ENCODE data around the gene PMFBP1. TPM values are rescaled to one million over a fixed set of nuclear protein-coding genes. Genes with fewer than 3 reads are reported as not detected.

The PMFBP1 gene
- total RNA-seq, 1 donor from 2014 or later: 1.2 TPM

DNA sequence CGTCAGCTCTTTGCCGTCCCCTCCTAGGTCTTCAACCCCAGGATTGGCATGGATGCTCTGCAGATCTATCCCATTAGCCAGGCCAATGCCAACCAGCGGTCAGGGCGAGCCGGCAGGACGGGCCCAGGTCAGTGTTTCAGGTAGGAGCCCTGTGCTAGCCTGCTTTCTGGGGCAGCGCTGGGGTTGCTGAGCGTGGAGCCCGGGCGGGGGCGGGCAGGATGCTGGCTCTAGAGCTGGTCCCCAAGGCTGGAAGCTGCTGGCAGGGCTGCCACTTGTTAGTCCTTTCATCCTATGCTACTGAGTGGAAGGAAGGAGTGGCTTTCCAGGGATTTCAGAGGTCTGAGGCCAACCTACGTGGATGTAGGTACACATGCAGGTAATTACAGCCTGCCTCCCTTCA lies 66.0 kb downstream of the PMFBP1 start:
- no peak for DNase-seq (ENCODE audit: low read depth)
- H3K27ac Mint-ChIP-seq (ENCODE audit: unreplicated experiment): no peak overlapping the region
- H3K36me3 Mint-ChIP-seq (ENCODE audit: low read depth, unreplicated experiment): peaks cover 27% of the 10 kb centered on the region
- Histone ChIP-seq H3K4me2 (ENCODE audit: low read length) (no peak overlapping the region), H3K27ac (ENCODE audit: low read depth, low read length) (no peak overlapping the region), H3K79me2 (ENCODE audit: insufficient read depth, low read length) (no peaks in the 10 kb centered on the region), H3K4me3 (ENCODE audit: insufficient read depth, low read depth, low read length) (no peak overlapping the region), H3K27me3 (ENCODE audit: insufficient read depth, low read length) (no peaks in the 10 kb centered on the region), H3K36me3 (ENCODE audit: insufficient read depth, low read length) (peaks cover 48% of the 10 kb centered on the region), H3K9me3 (ENCODE audit: insufficient read depth, low read depth, low read length) (no peaks in the 10 kb centered on the region), H3K4me1 (ENCODE audit: insufficient read depth, low read length) (no peaks in the 10 kb centered on the region), H2AFZ (ENCODE audit: low read depth, low read length) (no peak overlapping the region), H3K9ac (ENCODE audit: low read length) (no peak overlapping the region), H4K20me1 (ENCODE audit: insufficient read depth, low read length) (peaks cover 3% of the 10 kb centered on the region)
- FAIRE-seq: no peak
- TF ChIP-seq, protein P1, sequence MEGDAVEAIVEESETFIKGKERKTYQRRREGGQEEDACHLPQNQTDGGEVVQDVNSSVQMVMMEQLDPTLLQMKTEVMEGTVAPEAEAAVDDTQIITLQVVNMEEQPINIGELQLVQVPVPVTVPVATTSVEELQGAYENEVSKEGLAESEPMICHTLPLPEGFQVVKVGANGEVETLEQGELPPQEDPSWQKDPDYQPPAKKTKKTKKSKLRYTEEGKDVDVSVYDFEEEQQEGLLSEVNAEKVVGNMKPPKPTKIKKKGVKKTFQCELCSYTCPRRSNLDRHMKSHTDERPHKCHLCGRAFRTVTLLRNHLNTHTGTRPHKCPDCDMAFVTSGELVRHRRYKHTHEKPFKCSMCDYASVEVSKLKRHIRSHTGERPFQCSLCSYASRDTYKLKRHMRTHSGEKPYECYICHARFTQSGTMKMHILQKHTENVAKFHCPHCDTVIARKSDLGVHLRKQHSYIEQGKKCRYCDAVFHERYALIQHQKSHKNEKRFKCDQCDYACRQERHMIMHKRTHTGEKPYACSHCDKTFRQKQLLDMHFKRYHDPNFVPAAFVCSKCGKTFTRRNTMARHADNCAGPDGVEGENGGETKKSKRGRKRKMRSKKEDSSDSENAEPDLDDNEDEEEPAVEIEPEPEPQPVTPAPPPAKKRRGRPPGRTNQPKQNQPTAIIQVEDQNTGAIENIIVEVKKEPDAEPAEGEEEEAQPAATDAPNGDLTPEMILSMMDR (IDR thresholded peaks at IDR 0.05; ENCODE audit: insufficient read depth, low read depth, low read length): no peak
- no peak for TF ChIP-seq EZH2 (IDR thresholded peaks at IDR 0.05; ENCODE audit: insufficient read depth, low read length)
- H3K27me3 Mint-ChIP-seq (ENCODE audit: low read depth, unreplicated experiment): no peaks in the 10 kb centered on the region
- no peak overlapping the region for H3K4me3 Mint-ChIP-seq (ENCODE audit: unreplicated experiment)
- no peaks in the 10 kb centered on the region for H3K4me1 Mint-ChIP-seq (ENCODE audit: low read depth, unreplicated experiment)
- H3K9me3 Mint-ChIP-seq (ENCODE audit: unreplicated experiment): no peaks in the 10 kb centered on the region

DNA sequence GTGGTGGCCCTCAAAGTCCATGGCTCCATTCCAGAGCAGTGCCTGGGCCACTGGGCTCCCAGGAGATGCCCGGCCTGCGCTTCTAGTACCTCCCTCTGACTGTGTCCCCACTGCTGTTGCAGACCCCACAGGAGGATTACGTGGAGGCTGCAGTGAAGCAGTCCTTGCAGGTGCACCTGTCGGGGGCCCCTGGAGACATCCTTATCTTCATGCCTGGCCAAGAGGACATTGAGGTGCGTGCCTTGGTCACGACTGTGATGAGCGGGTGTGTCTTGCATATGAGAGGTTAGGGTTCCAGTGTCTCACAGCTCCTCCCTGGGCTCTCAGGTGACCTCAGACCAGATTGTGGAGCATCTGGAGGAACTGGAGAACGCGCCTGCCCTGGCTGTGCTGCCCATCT lies 67.0 kb downstream of the PMFBP1 start:
- H3K4me3 Mint-ChIP-seq (ENCODE audit: unreplicated experiment): no peak overlapping the region
- Histone ChIP-seq H3K79me2 (ENCODE audit: insufficient read depth, low read length) (no peaks in the 10 kb centered on the region), H3K27me3 (ENCODE audit: insufficient read depth, low read length) (no peaks in the 10 kb centered on the region), H3K36me3 (ENCODE audit: insufficient read depth, low read length) (peaks cover 54% of the 10 kb centered on the region), H3K4me2 (ENCODE audit: low read length) (no peak overlapping the region), H2AFZ (ENCODE audit: low read depth, low read length) (no peak overlapping the region), H3K9me3 (ENCODE audit: insufficient read depth, low read depth, low read length) (no peaks in the 10 kb centered on the region), H3K4me3 (ENCODE audit: insufficient read depth, low read depth, low read length) (no peak overlapping the region), H4K20me1 (ENCODE audit: insufficient read depth, low read length) (peaks cover 9% of the 10 kb centered on the region), H3K27ac (ENCODE audit: low read depth, low read length) (no peak overlapping the region), H3K4me1 (ENCODE audit: insufficient read depth, low read length) (no peaks in the 10 kb centered on the region), H3K9ac (ENCODE audit: low read length) (no peak overlapping the region)
- H3K27ac Mint-ChIP-seq (ENCODE audit: unreplicated experiment): no peak overlapping the region
- H3K27me3 Mint-ChIP-seq (ENCODE audit: low read depth, unreplicated experiment): no peaks in the 10 kb centered on the region
- TF ChIP-seq, protein P1 (IDR thresholded peaks at IDR 0.05; ENCODE audit: insufficient read depth, low read depth, low read length): no peak
- no peak for TF ChIP-seq EZH2 (IDR thresholded peaks at IDR 0.05; ENCODE audit: insufficient read depth, low read length)
- DNase-seq (ENCODE audit: low read depth): no peak
- peaks cover 27% of the 10 kb centered on the region for H3K36me3 Mint-ChIP-seq (ENCODE audit: low read depth, unreplicated experiment)
- no peak for FAIRE-seq
- H3K9me3 Mint-ChIP-seq (ENCODE audit: unreplicated experiment): no peaks in the 10 kb centered on the region
- H3K4me1 Mint-ChIP-seq (ENCODE audit: low read depth, unreplicated experiment): no peaks in the 10 kb centered on the region

DNA sequence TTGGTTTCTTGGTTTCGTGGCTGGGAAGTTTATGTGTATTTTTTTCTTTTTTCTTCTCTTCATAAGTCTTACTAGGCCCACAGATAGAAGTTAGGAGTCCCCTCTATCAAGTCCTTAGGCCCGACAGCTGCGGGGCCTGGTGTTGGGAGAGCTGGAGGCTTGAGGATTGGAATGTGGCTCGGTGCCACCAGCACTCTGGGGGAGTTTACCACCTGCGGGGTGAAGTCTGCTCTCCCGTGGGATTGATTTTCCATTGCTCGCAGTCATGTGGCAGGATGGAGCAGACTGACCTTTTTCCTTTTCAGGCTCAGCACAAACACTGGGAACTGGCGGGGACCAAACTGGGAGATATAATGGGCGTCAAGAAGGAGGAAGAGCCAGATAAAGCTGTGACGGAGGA lies 70.8 kb downstream of the PMFBP1 start:
- no peak overlapping the region for H3K27ac ChIP-seq (ENCODE audit: low read depth, low read length)
- no peaks in the 10 kb centered on the region for H3K27me3 ChIP-seq (ENCODE audit: insufficient read depth, low read length)
- H3K4me1 ChIP-seq (ENCODE audit: insufficient read depth, low read length): no peaks in the 10 kb centered on the region
- Mint-ChIP-seq H3K4me3 (ENCODE audit: unreplicated experiment) (no peak overlapping the region), H3K36me3 (ENCODE audit: low read depth, unreplicated experiment) (peaks cover 27% of the 10 kb centered on the region), H3K9me3 (ENCODE audit: unreplicated experiment) (no peaks in the 10 kb centered on the region), H3K4me1 (ENCODE audit: low read depth, unreplicated experiment) (no peaks in the 10 kb centered on the region), H3K27ac (ENCODE audit: unreplicated experiment) (no peak overlapping the region), H3K27me3 (ENCODE audit: low read depth, unreplicated experiment) (no peaks in the 10 kb centered on the region)
- no peaks in the 10 kb centered on the region for H3K9me3 ChIP-seq (ENCODE audit: insufficient read depth, low read depth, low read length)
- TF ChIP-seq EZH2 (IDR thresholded peaks at IDR 0.05; ENCODE audit: insufficient read depth, low read length): no peak
- TF ChIP-seq, protein P1 (IDR thresholded peaks at IDR 0.05; ENCODE audit: insufficient read depth, low read depth, low read length): no peak
- no peak overlapping the region for H2AFZ ChIP-seq (ENCODE audit: low read depth, low read length)
- H3K9ac ChIP-seq (ENCODE audit: low read length): no peak overlapping the region
- peaks cover 12% of the 10 kb centered on the region for H3K79me2 ChIP-seq (ENCODE audit: insufficient read depth, low read length)
- DNase-seq (ENCODE audit: low read depth) (no peak), FAIRE-seq (no peak)
- H3K4me2 ChIP-seq (ENCODE audit: low read length): no peak overlapping the region
- peaks cover 20% of the 10 kb centered on the region for H4K20me1 ChIP-seq (ENCODE audit: insufficient read depth, low read length)
- no peak overlapping the region for H3K4me3 ChIP-seq (ENCODE audit: insufficient read depth, low read depth, low read length)
- peaks cover 54% of the 10 kb centered on the region for H3K36me3 ChIP-seq (ENCODE audit: insufficient read depth, low read length)
